GM12892 (cell line): Measurements from ENCODE around the gene YBX2.

Experiments used
- POLR2A ChIP-seq: IDR thresholded peaks from 2 replicates; pipeline ENCODE4 v1.6.1; 2011; ENCODE audit warnings: low read depth, low read length, control low read depth
- POLR2AphosphoS5 ChIP-seq: IDR thresholded peaks from 2 replicates; pipeline ENCODE4 v1.6.1; 2011; ENCODE audit warnings: low read depth, low read length, control low read depth
- TAF1 ChIP-seq: IDR thresholded peaks from 2 replicates; pipeline ENCODE4 v1.6.1; 2011; ENCODE audit warnings: low read depth, mild to moderate bottlenecking, control low read depth, low read length, borderline replicate concordance

- no peak for TF ChIP-seq POLR2A
- no peak for TF ChIP-seq POLR2AphosphoS5
- no peak for TF ChIP-seq TAF1
Observed at GRCh38 chr17:7289256-7290032, 5.0 kb downstream of the YBX2 start.
